Skeletal muscle satellite cell (primary cell): ENCODE measurements around the gene TMEM138.
"Not testable (repeated sequence)": the region's sequence is repeated elsewhere in the genome, so short reads cannot be mapped to it uniquely, and the experiment has no call there.

Experiments
- H3K27me3 ChIP-seq: 2 replicates; pipeline ENCODE4 v1.7.0; 2013; ENCODE audit warnings: low read length; ENCODE audit not compliant: control insufficient read depth, insufficient read depth
- H3K36me3 ChIP-seq: 2 replicates; pipeline ENCODE4 v1.7.0; 2013; ENCODE audit warnings: mild to moderate bottlenecking, control low read depth, low read length; ENCODE audit not compliant: insufficient read depth
- H3K4me1 ChIP-seq: 2 replicates; pipeline ENCODE4 v1.7.0; 2013; ENCODE audit warnings: low read length; ENCODE audit not compliant: control insufficient read depth, insufficient read depth
- H3K4me2 ChIP-seq: 2 replicates; pipeline ENCODE4 v1.7.0; 2013; ENCODE audit warnings: mild to moderate bottlenecking, low read length
- H3K4me3 ChIP-seq: 2 replicates; pipeline ENCODE4 v1.7.0; 2013; ENCODE audit warnings: low read length
- H3K9ac ChIP-seq: 2 replicates; pipeline ENCODE4 v1.7.0; 2013; ENCODE audit warnings: mild to moderate bottlenecking, low read depth, low read length, moderate library complexity
- H3K9me3 ChIP-seq: replicated peaks from 2 replicates; pipeline ENCODE4 v1.7.0; 2013; ENCODE audit warnings: mild to moderate bottlenecking, control low read depth, low read length

TMEM138 gene

DNA sequence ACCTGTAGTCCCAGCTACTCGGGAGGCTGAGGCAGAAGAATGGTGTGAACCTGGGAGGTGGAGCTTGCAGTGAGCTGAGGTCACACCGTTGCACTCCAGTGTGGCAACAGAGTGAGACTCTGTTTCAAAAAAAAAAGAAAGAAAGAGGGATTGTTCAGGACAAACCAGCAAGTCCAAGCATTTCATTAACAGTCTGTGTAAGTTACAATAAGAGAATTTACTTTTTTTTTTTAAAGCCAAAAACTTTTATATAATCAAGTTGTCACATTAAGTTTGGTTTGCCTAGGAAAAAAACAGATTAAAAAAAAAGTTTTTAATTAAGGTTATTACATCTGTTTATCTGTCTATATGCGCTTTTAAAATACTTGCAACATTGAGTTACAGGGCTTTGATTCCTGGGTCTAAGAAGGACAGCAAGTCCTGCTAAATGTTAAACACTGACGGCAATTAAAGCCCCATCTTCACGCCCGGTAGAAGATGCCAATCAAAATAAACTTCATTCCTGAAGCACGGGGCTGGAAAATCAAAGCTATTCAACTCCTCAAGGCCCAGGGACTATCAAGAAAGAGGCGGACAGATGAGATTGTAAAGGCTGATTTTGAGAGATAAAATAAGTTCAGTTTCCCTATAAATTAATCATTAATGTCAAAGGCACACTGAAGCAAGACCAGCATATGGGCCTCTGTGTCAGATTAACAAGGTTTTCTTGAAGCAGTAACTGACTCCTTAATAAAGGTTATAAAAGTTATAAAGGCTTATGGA, 10.7 kb downstream of the TMEM138 start:
- Histone ChIP-seq H3K27me3 (no peaks in the 10 kb centered on the region), H3K4me2 (no peak overlapping the region), H3K9ac (no peak overlapping the region), H3K36me3 (peaks cover 29% of the 10 kb centered on the region), H3K4me3 (no peak overlapping the region), H3K9me3 (no peaks in the 10 kb centered on the region), H3K4me1 (peaks cover 32% of the 10 kb centered on the region)

DNA sequence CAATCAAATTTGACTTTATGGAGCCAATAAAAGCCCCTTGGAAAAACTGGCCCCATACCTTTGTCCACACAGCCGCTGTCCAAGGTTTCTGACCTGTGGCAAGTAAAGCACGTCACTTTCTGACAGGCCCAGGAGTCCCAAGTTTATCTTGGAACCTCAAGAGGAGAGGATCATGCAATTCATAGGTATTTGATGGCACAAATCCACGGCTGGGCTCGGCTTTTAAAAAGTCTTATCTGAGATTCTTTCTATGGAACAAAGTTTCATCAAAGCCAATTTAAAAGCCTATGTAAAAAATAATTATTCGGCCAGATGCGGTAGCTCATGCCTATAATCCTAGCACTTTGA, 13.6 kb downstream of the TMEM138 start:
- H3K27me3 ChIP-seq: no peaks in the 10 kb centered on the region
- H3K36me3 ChIP-seq: peaks cover 10% of the 10 kb centered on the region
- H3K9ac ChIP-seq: no peak overlapping the region
- no peaks in the 10 kb centered on the region for H3K9me3 ChIP-seq
- peaks cover 21% of the 10 kb centered on the region for H3K4me1 ChIP-seq
- no peak overlapping the region for H3K4me2 ChIP-seq
- H3K4me3 ChIP-seq: no peak overlapping the region

DNA sequence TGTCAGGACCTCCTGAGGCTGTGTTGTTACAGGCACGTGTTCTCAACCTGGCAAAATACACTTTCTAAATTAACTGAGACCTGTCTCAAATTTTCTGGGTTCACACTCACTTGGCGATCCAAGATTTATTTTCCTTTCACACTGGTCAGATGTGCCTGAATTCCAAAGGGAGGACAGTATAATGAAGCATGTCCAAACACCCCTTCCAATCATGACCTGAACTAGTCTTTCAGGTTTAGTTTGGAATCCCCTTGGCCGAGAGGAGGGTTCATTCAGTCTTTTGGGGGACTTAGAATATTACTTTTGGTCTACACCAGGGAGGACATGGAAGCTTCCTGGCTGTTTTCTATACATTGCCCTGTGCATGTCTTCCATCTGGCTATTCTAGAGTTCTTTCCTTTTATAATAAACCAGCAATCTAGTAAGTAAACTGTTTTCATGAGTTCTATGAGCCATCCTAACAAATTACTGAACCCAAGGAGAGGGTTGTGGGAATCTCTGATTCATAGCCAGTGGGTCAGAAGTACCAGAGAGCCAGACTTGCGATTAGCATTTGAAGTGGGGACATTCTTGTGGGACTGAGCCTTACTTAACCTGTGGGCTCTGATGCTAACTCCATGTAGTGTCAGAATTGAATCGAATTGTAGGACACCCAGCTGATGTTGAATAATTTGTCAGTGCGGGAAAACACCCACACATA, 15.4 kb downstream of the TMEM138 start:
- H3K9me3 ChIP-seq: no peaks in the 10 kb centered on the region
- H3K27me3 ChIP-seq: no peaks in the 10 kb centered on the region
- peaks cover 20% of the 10 kb centered on the region for H3K4me1 ChIP-seq
- no peak overlapping the region for H3K4me3 ChIP-seq
- no peak overlapping the region for H3K4me2 ChIP-seq
- H3K36me3 ChIP-seq: peaks cover 10% of the 10 kb centered on the region
- H3K9ac ChIP-seq: peak overlapping the region; percentile 53

DNA sequence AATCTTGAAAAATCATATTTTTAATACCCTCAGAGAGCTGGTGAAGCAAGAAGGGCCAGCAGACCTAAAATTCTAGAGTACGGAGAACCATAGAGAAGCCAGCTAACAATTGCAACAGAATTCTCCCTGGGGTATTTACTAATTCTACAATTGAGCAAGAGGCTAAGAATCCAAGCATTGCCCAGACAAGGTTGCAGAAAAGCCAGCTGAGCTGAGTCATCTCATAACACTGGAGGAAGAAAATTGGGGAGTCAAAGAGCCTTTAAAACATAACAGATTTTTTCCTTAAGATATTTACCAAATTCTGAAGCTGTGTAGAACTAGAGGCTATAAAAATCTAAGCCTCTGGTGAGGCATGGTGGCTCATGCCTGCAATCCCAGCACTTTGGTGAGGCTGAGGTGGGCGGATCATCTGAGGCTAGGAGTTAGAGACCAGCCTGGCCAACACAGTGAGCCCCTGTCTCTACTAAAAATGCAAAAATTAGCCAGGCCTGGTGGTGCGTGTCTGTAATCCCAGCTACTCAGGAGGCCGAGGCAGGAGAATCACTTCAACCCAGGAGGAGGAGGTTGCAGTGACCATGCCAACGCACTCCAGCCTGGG, 16.6 kb downstream of the TMEM138 start:
- Histone ChIP-seq H3K4me2 (peak overlapping the region; percentile 46), H3K4me3 (no peak overlapping the region), H3K4me1 (peaks cover 20% of the 10 kb centered on the region), H3K9ac (peak overlapping the region; percentile 53), H3K27me3 (no peaks in the 10 kb centered on the region), H3K36me3 (peaks cover 6% of the 10 kb centered on the region), H3K9me3 (no peaks in the 10 kb centered on the region)

DNA sequence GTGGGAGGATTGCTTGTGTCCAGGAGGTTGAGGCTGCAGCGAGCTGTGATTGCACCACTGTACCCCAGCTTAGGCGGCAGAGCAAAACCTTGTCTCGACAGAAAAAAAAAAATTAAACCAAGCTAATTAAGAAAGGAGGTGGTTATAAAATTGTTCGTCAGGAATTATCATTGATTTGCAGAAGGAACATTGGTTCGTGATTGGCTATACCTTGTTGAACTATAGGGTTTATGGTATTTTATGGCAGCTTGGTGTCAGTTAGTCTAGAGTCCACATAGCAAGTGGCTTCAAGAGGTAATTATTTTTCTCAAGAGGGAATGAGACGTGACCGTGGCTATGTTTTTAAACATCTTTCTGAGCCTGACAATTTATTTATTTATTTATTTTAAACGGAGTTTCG, 18.7 kb downstream of the TMEM138 start:
- no peak overlapping the region for H3K9ac ChIP-seq

DNA sequence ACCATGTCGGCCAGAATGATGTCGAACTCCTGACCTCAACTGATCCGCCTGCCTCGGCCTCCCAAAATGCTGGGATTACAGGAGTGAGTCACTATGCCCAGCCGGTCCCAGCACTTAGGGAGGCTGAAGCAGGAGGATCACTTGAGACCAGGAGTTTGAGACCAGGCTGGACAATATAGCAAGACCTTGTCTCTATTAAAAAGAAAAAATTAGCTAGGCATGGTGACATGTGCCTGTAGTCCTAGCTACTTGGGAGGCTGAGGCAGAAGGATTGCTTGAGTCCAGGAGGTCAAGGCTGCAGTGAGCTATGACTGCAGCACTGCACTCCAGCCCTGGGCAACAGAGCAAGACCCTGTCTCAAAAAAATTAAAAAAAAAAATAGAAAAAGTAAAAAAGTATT, 21.7 kb downstream of the TMEM138 start:
- not testable (repeated sequence) for H3K4me1 ChIP-seq, H3K36me3 ChIP-seq, H3K4me2 ChIP-seq, H3K9me3 ChIP-seq, H3K27me3 ChIP-seq, H3K4me3 ChIP-seq, H3K9ac ChIP-seq

More for the DNA sequence above, 18.7 kb downstream of the TMEM138 start:
- Histone ChIP-seq H3K4me3 (no peak overlapping the region), H3K27me3 (no peaks in the 10 kb centered on the region), H3K9me3 (no peaks in the 10 kb centered on the region), H3K4me2 (no peak overlapping the region), H3K4me1 (peaks cover 20% of the 10 kb centered on the region), H3K36me3 (peaks cover under 1% of the 10 kb centered on the region)

DNA sequence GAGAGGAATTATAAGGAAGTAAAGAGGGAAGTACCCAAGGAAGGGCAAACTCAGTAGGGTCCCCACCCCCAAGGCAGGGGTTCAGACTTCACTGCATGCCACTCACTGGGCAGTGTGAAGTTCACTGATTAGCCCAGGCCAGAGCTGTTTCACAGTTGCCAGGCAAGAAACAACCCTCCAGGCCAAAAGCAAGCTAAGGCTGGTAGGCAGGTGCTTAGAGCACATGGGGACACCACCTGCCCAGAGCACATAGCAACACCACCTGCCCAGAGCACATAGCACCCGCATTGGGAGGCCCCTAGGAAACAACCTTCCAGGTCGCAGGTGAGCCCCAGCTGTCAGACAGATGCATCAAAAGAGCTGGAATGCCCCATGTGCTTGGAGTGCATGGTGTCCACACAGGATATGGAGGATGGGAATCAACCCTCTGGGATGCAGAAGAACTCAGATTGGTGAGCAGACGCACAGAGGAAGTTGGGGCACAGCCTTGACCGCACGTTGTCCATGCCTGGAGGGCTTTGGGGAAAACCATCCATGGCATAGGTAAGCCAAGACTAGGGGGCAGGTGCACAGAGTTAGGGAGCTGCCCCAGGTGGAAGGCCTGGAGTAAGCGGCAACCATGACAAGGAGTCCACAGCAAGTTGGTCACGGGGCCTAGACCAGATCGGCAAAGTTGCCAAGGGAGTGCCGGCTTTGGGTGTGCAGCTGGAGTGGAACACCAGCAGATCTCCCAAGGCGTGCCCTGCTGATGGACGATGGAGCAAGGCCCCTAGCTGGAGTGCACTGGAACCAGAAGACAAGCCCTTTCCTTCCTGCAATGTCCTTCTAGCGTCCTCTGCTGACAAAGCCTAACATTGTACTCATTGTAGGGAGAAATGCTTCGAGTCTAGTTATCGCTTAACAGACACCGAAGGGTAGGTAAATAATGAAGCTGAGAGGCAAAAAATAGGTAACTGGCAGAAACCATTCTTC, 22.4 kb downstream of the TMEM138 start:
- Histone ChIP-seq H3K36me3 (no peaks in the 10 kb centered on the region), H3K4me2 (no peak overlapping the region), H3K4me3 (no peak overlapping the region), H3K9ac (no peak overlapping the region), H3K27me3 (no peaks in the 10 kb centered on the region), H3K9me3 (no peaks in the 10 kb centered on the region), H3K4me1 (peaks cover under 1% of the 10 kb centered on the region)

DNA sequence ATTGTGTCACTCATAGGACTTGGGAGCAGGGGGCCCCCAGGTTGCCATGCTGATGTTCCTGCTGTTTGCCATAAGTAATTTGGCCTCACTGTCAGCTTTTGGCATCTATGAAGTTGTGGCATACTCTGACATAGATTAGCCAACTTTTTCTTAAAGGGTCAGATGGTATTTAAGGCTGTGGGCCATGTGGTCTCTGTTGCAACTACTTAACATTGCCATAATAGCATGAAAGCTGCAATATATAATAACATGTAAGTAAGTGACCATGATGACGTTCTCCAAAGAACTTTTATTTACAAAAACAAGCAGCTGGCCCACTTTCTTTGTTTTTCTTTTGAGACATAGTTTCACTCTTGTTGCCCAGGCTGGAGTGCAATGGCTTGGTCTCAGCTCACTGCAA, 28.0 kb downstream of the TMEM138 start:
- Histone ChIP-seq H3K4me1 (peaks cover 12% of the 10 kb centered on the region), H3K4me3 (no peak overlapping the region), H3K4me2 (no peak overlapping the region), H3K9ac (no peak overlapping the region), H3K27me3 (no peaks in the 10 kb centered on the region), H3K36me3 (peaks cover 4% of the 10 kb centered on the region), H3K9me3 (no peaks in the 10 kb centered on the region)

DNA sequence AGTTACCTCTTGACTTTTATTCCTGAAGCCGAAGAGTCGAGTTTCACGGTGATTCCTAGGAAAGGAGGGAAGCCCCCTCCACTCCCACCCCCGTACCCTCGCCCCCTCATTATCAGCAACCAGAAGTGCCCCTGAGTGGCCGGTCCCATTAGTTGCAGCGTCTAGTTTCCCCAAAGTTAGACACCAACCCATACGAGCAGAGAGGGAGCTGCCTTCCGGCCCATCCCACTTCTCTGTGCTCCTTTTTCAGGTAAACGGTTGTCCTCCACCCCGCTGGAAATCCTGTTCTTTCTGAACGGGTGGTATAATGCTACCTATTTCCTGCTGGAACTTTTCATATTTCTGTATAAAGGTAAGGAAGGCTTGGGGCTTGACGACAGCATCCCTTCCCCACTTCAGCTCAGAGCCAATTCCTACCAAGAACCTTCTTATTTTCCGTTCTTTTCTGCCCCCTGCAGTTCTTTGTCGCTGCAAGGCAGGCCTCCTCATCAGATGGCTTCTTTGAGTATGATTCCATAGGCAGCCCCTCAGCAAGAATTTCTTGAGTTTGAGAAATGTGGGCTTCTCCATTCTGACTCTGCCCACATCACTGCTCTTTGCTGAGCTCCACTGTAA, 30.9 kb downstream of the TMEM138 start:
- peak overlapping the region; percentile 79 for H3K4me3 ChIP-seq
- H3K4me1 ChIP-seq: peaks cover 12% of the 10 kb centered on the region
- no peaks in the 10 kb centered on the region for H3K9me3 ChIP-seq
- peak overlapping the region; percentile 86 for H3K9ac ChIP-seq
- H3K36me3 ChIP-seq: peaks cover 6% of the 10 kb centered on the region
- H3K4me2 ChIP-seq: peak overlapping the region; percentile 94
- no peaks in the 10 kb centered on the region for H3K27me3 ChIP-seq

DNA sequence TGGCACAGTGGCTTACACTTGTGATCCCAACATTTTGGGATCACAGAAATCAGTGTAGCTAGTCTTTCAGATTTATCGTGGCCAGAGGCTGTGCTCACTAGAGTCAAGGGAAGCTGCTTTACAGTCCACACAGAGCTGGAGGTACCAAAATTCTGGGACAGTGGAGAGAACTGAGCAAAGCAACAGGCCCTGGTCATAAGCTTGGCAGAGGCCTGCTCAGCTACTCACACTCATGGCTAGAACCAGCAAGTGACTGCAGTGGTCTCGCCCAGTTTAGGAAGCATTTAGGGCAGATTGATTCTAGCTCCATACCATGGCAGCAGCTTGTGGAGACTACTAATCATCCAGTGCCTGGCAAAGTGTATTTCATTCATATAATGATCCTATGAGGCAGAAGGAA, 39.0 kb downstream of the TMEM138 start:
- Histone ChIP-seq H3K4me1 (no peaks in the 10 kb centered on the region), H3K36me3 (peaks cover 56% of the 10 kb centered on the region), H3K9me3 (no peaks in the 10 kb centered on the region)

DNA sequence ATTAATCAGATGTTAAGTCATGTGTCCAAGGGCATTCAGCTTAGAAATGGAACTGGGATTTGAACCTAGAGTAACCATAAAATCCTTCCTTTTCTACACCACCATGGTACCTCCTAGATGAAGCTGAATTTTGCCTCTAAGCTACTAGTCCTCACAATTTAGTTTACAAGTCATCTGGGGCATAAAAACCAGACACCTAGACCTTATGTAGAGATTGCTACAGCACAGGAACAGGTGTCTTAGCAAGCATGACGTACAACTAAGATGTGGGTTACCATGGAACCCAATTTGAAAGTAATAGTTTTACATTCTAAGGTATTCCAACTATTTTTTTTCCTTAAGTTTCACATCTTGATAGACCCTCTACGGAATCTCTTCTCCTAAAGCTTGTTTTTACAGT, 39.4 kb downstream of the TMEM138 start:
- H3K36me3 ChIP-seq: peaks cover 60% of the 10 kb centered on the region
- H3K4me3 ChIP-seq: no peak overlapping the region
- H3K27me3 ChIP-seq: no peaks in the 10 kb centered on the region
- no peaks in the 10 kb centered on the region for H3K4me1 ChIP-seq
- H3K9ac ChIP-seq: no peak overlapping the region
- no peak overlapping the region for H3K4me2 ChIP-seq
- no peaks in the 10 kb centered on the region for H3K9me3 ChIP-seq

More for the DNA sequence above, 39.0 kb downstream of the TMEM138 start:
- Histone ChIP-seq H3K4me2 (no peak overlapping the region), H3K27me3 (no peaks in the 10 kb centered on the region), H3K4me3 (no peak overlapping the region), H3K9ac (no peak overlapping the region)
